Kidney epithelial cell (primary cell): ENCODE measurements around the gene RNF123. TPM values are rescaled to one million over a fixed set of nuclear protein-coding genes. Genes with fewer than 3 reads are reported as not detected.

Source experiments
- DNase-seq: peaks from one replicate; pipeline ENCODE4 v3.0.0-alpha.2; 2010; ENCODE audit warnings: low read depth
- H3K27me3 ChIP-seq: 2 replicates; pipeline ENCODE4 v1.6.0; 2011; ENCODE audit warnings: low read length; ENCODE audit not compliant: control insufficient read depth, insufficient read depth
- H3K36me3 ChIP-seq: 2 replicates; pipeline ENCODE4 v1.5.1; 2011; ENCODE audit warnings: low read length; ENCODE audit not compliant: control insufficient read depth, insufficient read depth
- H3K4me3 ChIP-seq: 2 replicates; pipeline ENCODE4 v1.5.1; 2011; ENCODE audit warnings: low read depth, mild to moderate bottlenecking, control low read depth, low read length
- CTCF ChIP-seq: IDR thresholded peaks from 2 replicates; pipeline ENCODE4 v1.5.1; 2011; ENCODE audit warnings: mild to moderate bottlenecking, moderate library complexity, low read length, control low read depth, inconsistent platforms; ENCODE audit not compliant: insufficient read depth, poor library complexity, severe bottlenecking
- total RNA-seq: library from RNA; depleted of rRNA; stranded (reverse); fragments of >200 nt; gene quantifications from 2 replicates; pipeline ENCODE4 v1.2.3, GENCODE V29; 2015

The RNF123 gene
- total RNA-seq, 1 donor from 2014 or later = 30.8 TPM

- no peak for DNase-seq
- peaks cover 11% of the 10 kb centered on the region for H3K27me3 ChIP-seq
- no peak overlapping the region for H3K4me3 ChIP-seq
- TF ChIP-seq CTCF = no peak
- no peaks in the 10 kb centered on the region for H3K36me3 ChIP-seq
Measured at GRCh38 chr3:49716169-49716568, 26.8 kb downstream of the RNF123 start.

- no peak for TF ChIP-seq CTCF
- Histone ChIP-seq H3K27me3 (peaks cover 11% of the 10 kb centered on the region), H3K4me3 (no peak overlapping the region), H3K36me3 (no peaks in the 10 kb centered on the region)
- DNase-seq = no peak
Measured at GRCh38 chr3:49716691-49717210, 27.4 kb downstream of the RNF123 start.

- DNase-seq = no peak
- H3K4me3 ChIP-seq = no peak overlapping the region
- H3K36me3 ChIP-seq = no peaks in the 10 kb centered on the region
- H3K27me3 ChIP-seq = peaks cover 11% of the 10 kb centered on the region
- TF ChIP-seq CTCF = no peak
Measured at GRCh38 chr3:49717211-49717958, 28.0 kb downstream of the RNF123 start.

GRCh38 chr3:49717959-49718857, 28.9 kb downstream of the RNF123 start:
- peaks cover 11% of the 10 kb centered on the region for H3K27me3 ChIP-seq
- peaks cover 1% of the 10 kb centered on the region for H3K36me3 ChIP-seq
- TF ChIP-seq CTCF = no peak
- H3K4me3 ChIP-seq = no peak overlapping the region
- no peak for DNase-seq

- no peak for TF ChIP-seq CTCF
- DNase-seq = no peak
- H3K4me3 ChIP-seq = peak overlapping the region; percentile 49
- peaks cover 1% of the 10 kb centered on the region for H3K36me3 ChIP-seq
- H3K27me3 ChIP-seq = peaks cover 11% of the 10 kb centered on the region
Measured at GRCh38 chr3:49718858-49719213, 29.5 kb downstream of the RNF123 start.
